ENCODE measurements around the gene NCKAP1.
"Not testable (repeated sequence)": the region's sequence is repeated elsewhere in the genome, so short reads cannot be mapped to it uniquely, and the experiment has no call there.

The NCKAP1 gene

GRCh38 chr2:183001948-183002347, 36.3 kb downstream of the NCKAP1 start:
- DNase-seq, result no peak

- DNase-seq, result no peak
Measured at GRCh38 chr2:183000846-183001245, 37.4 kb downstream of the NCKAP1 start.

GRCh38 chr2:182999348-183000028, 38.8 kb downstream of the NCKAP1 start:
- no peak for DNase-seq

GRCh38 chr2:182994228-182994912, 43.9 kb downstream of the NCKAP1 start:
- DNase-seq, result no peak

- DNase-seq, result no peak
Measured at GRCh38 chr2:182982941-182983340, 55.3 kb downstream of the NCKAP1 start.

- not testable (repeated sequence) for DNase-seq
Measured at GRCh38 chr2:182981475-182981874, 56.8 kb downstream of the NCKAP1 start.

- no peak for DNase-seq
Measured at GRCh38 chr2:182980652-182981051, 57.6 kb downstream of the NCKAP1 start.

GRCh38 chr2:182980115-182980514, 58.1 kb downstream of the NCKAP1 start:
- DNase-seq, result peak in 1 of 2 experiments; percentile 51

- DNase-seq, result no peak
Measured at GRCh38 chr2:182977463-182977862, 60.8 kb downstream of the NCKAP1 start.

- no peak for DNase-seq
Measured at GRCh38 chr2:182973441-182974352, 64.6 kb downstream of the NCKAP1 start.

- no peak for DNase-seq
Measured at GRCh38 chr2:182972548-182972942, 65.7 kb downstream of the NCKAP1 start.

- DNase-seq, result no peak
Measured at GRCh38 chr2:182971820-182972547, 66.3 kb downstream of the NCKAP1 start.

GRCh38 chr2:182970486-182970885, 67.8 kb downstream of the NCKAP1 start:
- DNase-seq, result no peak

GRCh38 chr2:182968493-182968892, 69.8 kb downstream of the NCKAP1 start:
- no peak for DNase-seq

GRCh38 chr2:182966356-182966755, 71.9 kb downstream of the NCKAP1 start:
- not testable (repeated sequence) for DNase-seq

GRCh38 chr2:182962641-182963040, 75.6 kb downstream of the NCKAP1 start:
- DNase-seq, result no peak

GRCh38 chr2:182960869-182961268, 77.4 kb downstream of the NCKAP1 start:
- not testable (repeated sequence) for DNase-seq

- no peak for DNase-seq
Measured at GRCh38 chr2:182954789-182955188, 83.5 kb downstream of the NCKAP1 start.

- no peak for DNase-seq
Measured at GRCh38 chr2:182952741-182953450, 85.4 kb downstream of the NCKAP1 start.

GRCh38 chr2:182951948-182952663, 86.2 kb downstream of the NCKAP1 start:
- DNase-seq, result no peak

- DNase-seq, result no peak
Measured at GRCh38 chr2:182950546-182950945, 87.7 kb downstream of the NCKAP1 start.
